K562 (cell line): ENCODE data around the gene METTL25. TPM values are rescaled to one million over a fixed set of nuclear protein-coding genes. Genes with fewer than 3 reads are reported as not detected.

Experiments
- ATAC-seq: fragments of 200-7000 bp; cut with Tn5 transposase; 3 replicates; pipeline ENCODE4 v1.9.1; 2020; ENCODE audit warnings: moderate library complexity
- BruUV-seq: library from RNA; stranded (reverse); fragments of 400-500 nt; replicated peaks from 2 replicates; lab custom pipeline; 2021; lab: Mats Ljungman, UMichigan
- CTCF ChIA-PET: fragments of 300-600 bp; formaldehyde crosslinking; extraction: SDS; loops from one replicate; lab custom pipeline; 2021; ENCODE audit warnings: low intra/inter-chr PET ratio; lab: Yijun Ruan, JAX
- POLR2A ChIA-PET: fragments of 300-600, 350-650 bp; sonication (Branson Sonifier 250); formaldehyde crosslinking; extraction: SDS; loops from one replicate; lab custom pipeline; 2021; ENCODE audit warnings: antibody characterized with exemption, inconsistent platforms; lab: Yijun Ruan, JAX
- DNase-seq, 4 experiments: peaks; one replicate each; pipeline versions ENCODE4 v3.0.0 to v3.0.0-alpha.2; 2011 to 2018; ENCODE audit warnings: low spot score in 3 of 4, mixed read lengths in 3 of 4; ENCODE audit errors: extremely low read depth in 1 of 4
- FAIRE-seq: peaks from 2 replicates; lab custom pipeline; 2011; peaks lifted over from hg19 to GRCh38; lab: Jason Lieb, UNC
- H2AFZ ChIP-seq: 2 replicates; pipeline ENCODE4 v1.6.0; 2011; ENCODE audit warnings: low read depth, low read length, control low read depth, inconsistent platforms
- H3K27ac ChIP-seq: fragments of 200-600 bp; 3 replicates; pipeline ENCODE4 v1.8.0; 2011; ENCODE audit warnings: low read depth, mild to moderate bottlenecking, control low read depth, inconsistent platforms, low read length, moderate library complexity, mixed read lengths; ENCODE audit errors: extremely low read depth
- H3K27me3 ChIP-seq, 2 experiments: fragments of 300-600 bp in 1 of 2; 2 replicates in 1 of 2; 3 replicates in 1 of 2; pipeline versions ENCODE4 v1.6.0 to v1.8.0; 2011; ENCODE audit warnings: inconsistent platforms in 2 of 2, low read length in 2 of 2, mild to moderate bottlenecking in 1 of 2, mixed read lengths in 1 of 2, moderate library complexity in 1 of 2; ENCODE audit not compliant: control insufficient read depth in 2 of 2, insufficient read depth in 2 of 2
- H3K36me3 ChIP-seq: fragments of 300-600 bp; 3 replicates; pipeline ENCODE4 v1.8.0; 2011; ENCODE audit warnings: mild to moderate bottlenecking, low read length, inconsistent platforms; ENCODE audit not compliant: control insufficient read depth, insufficient read depth
- H3K4me1 ChIP-seq, 2 experiments: fragments of 200-600 bp in 1 of 2; replicated peaks in 1 of 2; 2 replicates in 1 of 2; 3 replicates in 1 of 2; pipeline versions ENCODE4 v1.5.1 to v1.8.0; 2011; ENCODE audit warnings: inconsistent platforms in 2 of 2, low read length in 2 of 2, mild to moderate bottlenecking in 1 of 2, mixed read lengths in 1 of 2, moderate library complexity in 1 of 2; ENCODE audit not compliant: control insufficient read depth in 2 of 2, insufficient read depth in 2 of 2
- H3K4me2 ChIP-seq: 2 replicates; pipeline ENCODE4 v1.6.1; 2011; ENCODE audit warnings: low read length, control low read depth, inconsistent platforms, mixed read lengths; ENCODE audit not compliant: insufficient read depth
- H3K4me3 ChIP-seq: fragments of 200-600 bp; sonication (generic), shearing (Covaris generic); 2 replicates; pipeline ENCODE4 v1.5.1; 2016; ENCODE audit warnings: control low read depth, inconsistent platforms
- H3K79me2 ChIP-seq: fragments of 200-600 bp; 3 replicates; pipeline ENCODE4 v1.8.0; 2011; ENCODE audit warnings: low read length, inconsistent platforms; ENCODE audit not compliant: control insufficient read depth, insufficient read depth
- H3K9ac ChIP-seq, 2 experiments: 2 replicates each; pipeline versions ENCODE4 v1.6.0 to v1.6.1; 2011; ENCODE audit warnings: low read depth in 2 of 2, low read length in 2 of 2, control low read depth in 1 of 2, inconsistent platforms in 1 of 2, mild to moderate bottlenecking in 1 of 2, mixed read lengths in 1 of 2; ENCODE audit not compliant: insufficient read depth in 1 of 2
- H3K9me1 ChIP-seq: one replicate; pipeline ENCODE4 v1.6.0; 2011; ENCODE audit warnings: inconsistent platforms, mild to moderate bottlenecking, low read length, moderate library complexity; ENCODE audit not compliant: control insufficient read depth, insufficient read depth
- H3K9me3 ChIP-seq: replicated peaks from 2 replicates; pipeline ENCODE4 v1.5.1; 2011; ENCODE audit warnings: low read depth, low read length, inconsistent platforms; ENCODE audit not compliant: control insufficient read depth, insufficient read depth
- H4K20me1 ChIP-seq: replicated peaks from 2 replicates; pipeline ENCODE4 v1.6.1; 2011; ENCODE audit warnings: low read length, inconsistent platforms, mixed read lengths; ENCODE audit not compliant: control insufficient read depth, insufficient read depth
- CTCF ChIP-seq, 3 experiments: IDR thresholded peaks in 2 of 3; conservative IDR thresholded peaks in 1 of 3; 2 replicates each; pipeline ENCODE4 v1.5.1; 2011 to 2012; ENCODE audit warnings: low read length in 3 of 3, mild to moderate bottlenecking in 3 of 3, control low read depth in 2 of 3, improper control_type of control experiment in 1 of 3, inconsistent platforms in 1 of 3, low read depth in 1 of 3, mixed read lengths in 1 of 3, moderate library complexity in 1 of 3; ENCODE audit not compliant: insufficient read depth in 2 of 3
- EP400 ChIP-seq: fragments of 450-650 bp; IDR thresholded peaks from 2 replicates; pipeline ENCODE4 v1.6.1; 2017; ENCODE audit warnings: antibody characterized with exemption, mild to moderate bottlenecking, moderate library complexity
- NCOA2 ChIP-seq, 2 experiments: fragments of 450-650 bp; IDR thresholded peaks; 2 replicates each; pipeline ENCODE4 v1.6.1; 2018; ENCODE audit warnings: mild to moderate bottlenecking in 2 of 2, moderate library complexity in 1 of 2; ENCODE audit not compliant: partially characterized antibody in 2 of 2
- NRF1 ChIP-seq, 2 experiments: fragments of 450-650 bp; IDR thresholded peaks in 1 of 2; conservative IDR thresholded peaks in 1 of 2; 2 replicates each; pipeline ENCODE4 v1.6.1; 2014; ENCODE audit warnings: mild to moderate bottlenecking in 2 of 2
- RB1 ChIP-seq: fragments of 450-650 bp; IDR thresholded peaks from 2 replicates; pipeline ENCODE4 v1.6.1; 2017; ENCODE audit warnings: low read depth, mild to moderate bottlenecking
- ZFP36 ChIP-seq: fragments of 150-350 bp; IDR thresholded peaks from 2 replicates; pipeline ENCODE4 v1.6.1; 2018; ENCODE audit warnings: low read length, low read depth; ENCODE audit not compliant: partially characterized antibody
- ZNF398 ChIP-seq: fragments of 250-450 bp; sonication (Bioruptor Pico); IDR thresholded peaks from 2 replicates; pipeline ENCODE4 v1.8.0; 2021; ENCODE audit warnings: moderate library complexity, mild to moderate bottlenecking, inconsistent platforms
- ZNF507 ChIP-seq: conservative IDR thresholded peaks from 2 replicates; pipeline ENCODE4 v1.6.1; 2017; ENCODE audit warnings: missing genetic modification characterization, missing compliant biosample characterization
- ZNF639 ChIP-seq, 2 experiments: fragments of 200-800 bp in 1 of 2; sonication (Bioruptor generic) in 1 of 2; sonication (generic) in 1 of 2; formaldehyde crosslinking in 1 of 2; IDR thresholded peaks in 1 of 2; conservative IDR thresholded peaks in 1 of 2; 2 replicates each; pipeline versions ENCODE4 v1.5.0 to v1.6.1; 2016 to 2020; ENCODE audit warnings: missing compliant biosample characterization in 1 of 2, missing genetic modification characterization in 1 of 2, missing genetic modification reagents in 1 of 2
- ZNF707 ChIP-seq: fragments of 250-450 bp; sonication (Bioruptor Pico); conservative IDR thresholded peaks from 2 replicates; pipeline ENCODE4 v1.8.0; 2022; ENCODE audit warnings: inconsistent platforms, mild to moderate bottlenecking, moderate library complexity
- WGBS: fragments of 100-300 bp; shearing (Covaris generic); methylation state at CpG from one replicate; pipeline ENCODE4 v1.1.6; 2016; ENCODE audit warnings: low coverage, mixed read lengths; ENCODE audit not compliant: insufficient coverage; ENCODE audit errors: missing lambda C conversion rate; 5-methylcytosine and 5-hydroxymethylcytosine counted together
- in situ Hi-C: fragments of 300-500 bp; cut with MboI; formaldehyde crosslinking; loops from 4 replicates; pipeline ENCODE4 v1.15.0; 2018; ENCODE audit warnings: inconsistent platforms, mixed read lengths
- intact Hi-C: fragments of 100-400 bp; cut with micrococcal nuclease; formaldehyde crosslinking; loops from 2 replicates; pipeline ENCODE4 v1.14.2; 2022
- polyA plus RNA-seq, 8 experiments: library from polyadenylated mRNA; depleted of rRNA in 4 of 8; stranded (reverse) in 5 of 8; unstranded in 3 of 8; fragments of >200 nt; fragmentation: Nextera tagmentation in 2 of 8; fragmentation: Illumina TruSeq in 1 of 8; extraction: Ambion mirVana in 2 of 8; extraction: Trizol in 1 of 8; gene quantifications; 2 replicates each; pipeline versions ENCODE4 v1.2.1 to v1.2.3, GENCODE V29; 2011 to 2014; ENCODE audit warnings: inconsistent platforms in 1 of 8, missing spikeins in 1 of 8
- total RNA-seq, 7 experiments: library from RNA; depleted of rRNA in 6 of 7; stranded (reverse); fragments of >200 nt in 6 of 7; fragmentation: Illumina TruSeq in 2 of 7; extraction: Trizol in 2 of 7; gene quantifications; 2 replicates each; pipeline versions ENCODE4 v1.2.1 to v1.2.3, GENCODE V29; 2011 to 2021; ENCODE audit warnings: low replicate concordance in 1 of 7
- TF ChIP-seq, protein P1 (sequence below): fragments of 250-450 bp; sonication (Bioruptor Pico); IDR thresholded peaks from 2 replicates; pipeline ENCODE4 v1.4.0; 2020; ENCODE audit warnings: mild to moderate bottlenecking

The METTL25 gene
- total and polyA plus RNA-seq, 9 of the 15 experiments (the other 6 are each of a cell fraction or from before 2014, with no cell fraction given) = 0.50 to 2.4 (median 1.9) TPM

DNA sequence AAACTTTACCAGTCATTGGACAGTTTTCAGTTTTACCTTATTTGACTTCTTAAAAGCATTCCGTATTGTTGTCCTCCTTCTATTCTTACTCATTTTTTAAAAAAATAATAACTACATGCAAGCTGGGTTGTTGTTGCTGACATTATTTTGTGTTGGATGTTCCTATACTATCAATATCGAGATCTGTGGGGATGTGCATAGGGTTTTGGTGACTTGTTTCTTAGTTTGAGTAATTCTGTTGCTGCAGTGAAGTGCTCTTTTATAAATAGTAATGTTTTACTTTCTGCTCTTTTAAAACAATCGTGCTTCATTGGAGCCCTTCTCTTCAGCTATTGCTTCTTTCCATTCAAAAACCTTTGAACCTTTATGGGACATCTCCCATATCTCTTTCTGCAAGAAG is 79.4 kb downstream of the METTL25 start (continued):
- no peak for TF ChIP-seq CTCF (IDR thresholded peaks at IDR 0.05 in 2 of 3, conservative IDR thresholded peaks at IDR 0.05 in 1 of 3; ENCODE audit: insufficient read depth in 2 of 3, low read depth in 1 of 3, low read length in 3 of 3)
- no peak for TF ChIP-seq ZNF507
- no peak for TF ChIP-seq ZNF639 (CRISPR knock-in tag; conservative IDR thresholded peaks at IDR 0.05 in 1 of 2, IDR thresholded peaks at IDR 0.05 in 1 of 2)
- TF ChIP-seq RB1 = no peak
- TF ChIP-seq ZFP36 = no peak
- no peak for TF ChIP-seq NRF1 (conservative IDR thresholded peaks at IDR 0.05 in 1 of 2, IDR thresholded peaks at IDR 0.05 in 1 of 2)

DNA sequence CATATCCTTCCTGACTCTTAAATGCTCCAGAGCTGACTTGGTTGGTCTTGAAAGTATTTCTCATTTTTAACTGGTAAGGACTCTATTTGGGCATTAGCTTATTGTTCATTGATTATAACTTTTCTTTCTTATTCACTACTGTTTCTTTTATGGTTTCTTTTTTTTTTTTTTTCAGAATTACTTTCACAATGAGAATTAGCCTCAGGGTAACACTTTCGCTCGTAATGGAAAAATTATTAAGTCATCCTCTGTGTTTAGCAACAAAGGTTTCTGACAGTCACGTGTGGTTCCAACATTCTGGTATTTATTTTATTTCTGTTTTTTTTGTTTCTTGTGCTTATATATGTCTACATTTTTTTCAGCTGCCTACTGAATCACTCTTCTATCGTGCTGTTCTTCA is 80.0 kb downstream of the METTL25 start:
- ChIA-PET CTCF (no interaction called here), POLR2A (no interaction called here)
- Histone ChIP-seq H3K9me1 (no peaks in the 10 kb centered on the region), H4K20me1 (no peaks in the 10 kb centered on the region), H3K27me3 (no peaks in the 10 kb centered on the region), H3K4me1 (no peaks in the 10 kb centered on the region), H3K27ac (no peak overlapping the region), H2AFZ (no peak overlapping the region), H3K79me2 (no peaks in the 10 kb centered on the region), H3K36me3 (no peaks in the 10 kb centered on the region), H3K9me3 (no peaks in the 10 kb centered on the region; the same call in 1 of the 2 replicates), H3K9ac (no peak overlapping the region), H3K4me3 (no peak overlapping the region), H3K4me2 (no peak overlapping the region)
- ATAC-seq (no peak), DNase-seq (no peak), FAIRE-seq (no peak)
- WGBS = 0% methylated on average over 4 of the region's 4 CpGs
- BruUV-seq = no TSS peak
- in situ Hi-C loops (no loop called here), intact Hi-C loops (no loop called here)
- TF ChIP-seq ZNF398 (CRISPR knock-in tag) (no peak), ZNF707 (CRISPR knock-in tag) (no peak), EP400 (no peak), NCOA2 (IDR thresholded peaks at IDR 0.05; ENCODE audit: partially characterized antibody in 2 of 2) (no peak)
- TF ChIP-seq, protein P1, sequence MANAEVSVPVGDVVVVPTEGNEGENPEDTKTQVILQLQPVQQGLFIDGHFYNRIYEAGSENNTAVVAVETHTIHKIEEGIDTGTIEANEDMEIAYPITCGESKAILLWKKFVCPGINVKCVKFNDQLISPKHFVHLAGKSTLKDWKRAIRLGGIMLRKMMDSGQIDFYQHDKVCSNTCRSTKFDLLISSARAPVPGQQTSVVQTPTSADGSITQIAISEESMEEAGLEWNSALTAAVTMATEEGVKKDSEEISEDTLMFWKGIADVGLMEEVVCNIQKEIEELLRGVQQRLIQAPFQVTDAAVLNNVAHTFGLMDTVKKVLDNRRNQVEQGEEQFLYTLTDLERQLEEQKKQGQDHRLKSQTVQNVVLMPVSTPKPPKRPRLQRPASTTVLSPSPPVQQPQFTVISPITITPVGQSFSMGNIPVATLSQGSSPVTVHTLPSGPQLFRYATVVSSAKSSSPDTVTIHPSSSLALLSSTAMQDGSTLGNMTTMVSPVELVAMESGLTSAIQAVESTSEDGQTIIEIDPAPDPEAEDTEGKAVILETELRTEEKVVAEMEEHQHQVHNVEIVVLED = no peak
